GM23338 (cell line): Measurements from ENCODE around the gene TMEM44. TPM values are rescaled to one million over a fixed set of nuclear protein-coding genes. Genes with fewer than 3 reads are reported as not detected.

ENCODE experiments used
- ATAC-seq: fragments of 200-7000 bp; cut with Tn5 transposase; 3 replicates; pipeline ENCODE4 v1.9.1; 2020
- DNase-seq: peaks from one replicate; pipeline ENCODE4 v3.0.0-alpha.2; 2015; ENCODE audit warnings: low spot score
- H2AFZ ChIP-seq: fragments of 200-600 bp; sonication (generic); 2 replicates; pipeline ENCODE4 v1.8.0; 2016; ENCODE audit warnings: antibody characterized with exemption, mild to moderate bottlenecking, moderate library complexity
- H3F3A ChIP-seq: fragments of 200-600 bp; sonication (generic); replicated peaks from 2 replicates; pipeline ENCODE4 v1.8.0; 2017; ENCODE audit warnings: antibody characterized with exemption, mixed run types, low read depth
- H3K27ac ChIP-seq: fragments of 200-600 bp; sonication (generic); 2 replicates; pipeline ENCODE4 v1.6.1; 2016; ENCODE audit warnings: low read depth
- H3K27me3 ChIP-seq: fragments of 200-600 bp; sonication (generic); 2 replicates; pipeline ENCODE4 v1.8.0; 2016; ENCODE audit warnings: mild to moderate bottlenecking, mixed run types, moderate library complexity; ENCODE audit not compliant: insufficient read depth
- H3K36me3 ChIP-seq: fragments of 200-600 bp; sonication (generic); 2 replicates; pipeline ENCODE4 v1.8.0; 2016; ENCODE audit warnings: mild to moderate bottlenecking; ENCODE audit not compliant: insufficient read depth
- H3K4me1 ChIP-seq: fragments of 200-600 bp; sonication (generic); 2 replicates; pipeline ENCODE4 v1.8.0; 2016; ENCODE audit warnings: mild to moderate bottlenecking, moderate library complexity; ENCODE audit not compliant: insufficient read depth
- H3K4me2 ChIP-seq: fragments of 200-600 bp; sonication (generic); 2 replicates; pipeline ENCODE4 v1.7.1; 2017; ENCODE audit warnings: mixed run types
- H3K4me3 ChIP-seq: fragments of 200-600 bp; sonication (generic); 2 replicates; pipeline ENCODE4 v1.6.1; 2016; ENCODE audit warnings: mixed run types
- H3K79me2 ChIP-seq: fragments of 200-600 bp; sonication (generic); replicated peaks from 2 replicates; pipeline ENCODE4 v1.8.0; 2017; ENCODE audit warnings: mild to moderate bottlenecking; ENCODE audit not compliant: insufficient read depth
- H3K9me2 ChIP-seq: fragments of 200-600 bp; sonication (generic); 2 replicates; pipeline ENCODE4 v1.8.0; 2017; ENCODE audit not compliant: insufficient read depth
- H4K20me1 ChIP-seq: fragments of 200-600 bp; sonication (generic); replicated peaks from 2 replicates; pipeline ENCODE4 v1.8.0; 2017; ENCODE audit warnings: mild to moderate bottlenecking; ENCODE audit not compliant: insufficient read depth
- H3K27ac Mint-ChIP-seq: 2 replicates; pipeline ENCODE4 v1.8.0; 2020; ENCODE audit warnings: inconsistent platforms, mild to moderate bottlenecking, moderate library complexity, mixed read lengths
- H3K27me3 Mint-ChIP-seq: 3 replicates; pipeline ENCODE4 v1.8.0; 2022; ENCODE audit warnings: low read depth, mild to moderate bottlenecking, moderate library complexity, mixed read lengths, inconsistent platforms; ENCODE audit not compliant: insufficient read depth, poor library complexity
- H3K36me3 Mint-ChIP-seq: 3 replicates; pipeline ENCODE4 v1.8.0; 2021; ENCODE audit warnings: low read depth, mild to moderate bottlenecking, inconsistent platforms, moderate library complexity, mixed read lengths
- H3K4me1 Mint-ChIP-seq: 3 replicates; pipeline ENCODE4 v1.8.0; 2020; ENCODE audit warnings: mild to moderate bottlenecking, inconsistent platforms, mixed read lengths
- H3K4me3 Mint-ChIP-seq: 3 replicates; pipeline ENCODE4 v1.8.0; 2021; ENCODE audit warnings: moderate library complexity, mild to moderate bottlenecking, inconsistent platforms, mixed read lengths
- H3K9me3 Mint-ChIP-seq: 3 replicates; pipeline ENCODE4 v1.8.0; 2020; ENCODE audit warnings: moderate library complexity, mild to moderate bottlenecking, inconsistent platforms, mixed read lengths
- ETS1 ChIP-seq: IDR thresholded peaks from 2 replicates; pipeline ENCODE4 v1.6.1; 2016; ENCODE audit warnings: antibody characterized with exemption
- EZH2phosphoT487 ChIP-seq: fragments of 200-600 bp; sonication (generic); IDR thresholded peaks from one replicate; pipeline ENCODE4 v1.8.1; 2018; ENCODE audit warnings: antibody characterized with exemption; ENCODE audit not compliant: unreplicated experiment
- POLR2AphosphoS5 ChIP-seq: IDR thresholded peaks from 2 replicates; pipeline ENCODE4 v1.6.1; 2016; ENCODE audit warnings: antibody characterized with exemption, low read depth
- STAT1 ChIP-seq: IDR thresholded peaks from one replicate; pipeline ENCODE4 v1.6.1; 2016; ENCODE audit warnings: antibody characterized with exemption; ENCODE audit not compliant: unreplicated experiment
- ZNF114 ChIP-seq: fragments of 250-450 bp; sonication (Bioruptor Pico); IDR thresholded peaks from 2 replicates; pipeline ENCODE4 v1.5.0; 2020; ENCODE audit warnings: mild to moderate bottlenecking, moderate library complexity
- ZNF331 ChIP-seq: fragments of 250-450 bp; sonication (Bioruptor Pico); IDR thresholded peaks from 2 replicates; pipeline ENCODE4 v1.5.0; 2020; ENCODE audit warnings: low read depth, mild to moderate bottlenecking, moderate library complexity
- ZNF462 ChIP-seq: fragments of 250-450 bp; sonication (Bioruptor Pico); IDR thresholded peaks from 2 replicates; pipeline ENCODE4 v1.5.0; 2020; ENCODE audit warnings: mild to moderate bottlenecking, moderate library complexity
- polyA plus RNA-seq: library from polyadenylated mRNA; unstranded; fragments of >200 nt; fragmentation: Nextera tagmentation; extraction: Ambion mirVana; gene quantifications from 2 replicates; pipeline ENCODE4 v1.2.1, GENCODE V29; 2016
- total RNA-seq: library from RNA; depleted of rRNA; stranded (reverse); fragments of >200 nt; shearing (Covaris generic); gene quantifications from 2 replicates; pipeline ENCODE4 v1.2.3, GENCODE V29; 2014

TMEM44 gene
- total and polyA plus RNA-seq, 2 experiments from 2014 or later, result 10.0 to 10.5 TPM

GRCh38 chr3:194624956-194625355, 8.3 kb downstream of the TMEM44 start (continued):
- no peak for TF ChIP-seq ZNF462 (CRISPR knock-in tag)
- TF ChIP-seq STAT1, result no peak
- no peak for TF ChIP-seq ETS1
- no peak for TF ChIP-seq EZH2phosphoT487
- TF ChIP-seq ZNF331 (CRISPR knock-in tag), result no peak
- TF ChIP-seq ZNF114 (CRISPR knock-in tag), result no peak
- TF ChIP-seq POLR2AphosphoS5, result no peak

GRCh38 chr3:194623449-194624290, 9.5 kb downstream of the TMEM44 start:
- Histone ChIP-seq H3K4me3 (no peak overlapping the region), H3K4me1 (no peaks in the 10 kb centered on the region), H3K79me2 (no peaks in the 10 kb centered on the region), H3K27ac (no peak overlapping the region), H3K27me3 (no peaks in the 10 kb centered on the region), H3F3A (no peaks in the 10 kb centered on the region), H3K4me2 (no peak overlapping the region), H3K36me3 (no peaks in the 10 kb centered on the region; the same call in 1 of the 2 replicates), H2AFZ (no peak overlapping the region), H4K20me1 (no peaks in the 10 kb centered on the region; the same call in 1 of the 2 replicates), H3K9me2 (no peaks in the 10 kb centered on the region)
- Mint-ChIP-seq H3K27me3 (peaks cover 2% of the 10 kb centered on the region), H3K9me3 (peaks cover 9% of the 10 kb centered on the region), H3K27ac (peak overlapping the region; percentile 24; the same call in 1 of the 2 replicates), H3K36me3 (peaks cover 26% of the 10 kb centered on the region), H3K4me3 (no peak overlapping the region), H3K4me1 (peaks cover 4% of the 10 kb centered on the region; the same call in 2 of the 3 replicates)
- ATAC-seq (peak; percentile 80), DNase-seq (peak; percentile 41)
- no peak for TF ChIP-seq ZNF462 (CRISPR knock-in tag)
- TF ChIP-seq EZH2phosphoT487, result no peak
